SK-N-MC (cell line): Measurements from ENCODE around the gene ATRN.

Experiments used
- EZH2 ChIP-seq: fragments of 200-600 bp; sonication (generic); IDR thresholded peaks from one replicate; pipeline ENCODE4 v1.6.1; 2017; ENCODE audit warnings: antibody characterized with exemption
- POLR2AphosphoS5 ChIP-seq: IDR thresholded peaks from 2 replicates; pipeline ENCODE4 v1.6.1; 2012; ENCODE audit warnings: mild to moderate bottlenecking, low read depth, low read length, borderline replicate concordance

DNA sequence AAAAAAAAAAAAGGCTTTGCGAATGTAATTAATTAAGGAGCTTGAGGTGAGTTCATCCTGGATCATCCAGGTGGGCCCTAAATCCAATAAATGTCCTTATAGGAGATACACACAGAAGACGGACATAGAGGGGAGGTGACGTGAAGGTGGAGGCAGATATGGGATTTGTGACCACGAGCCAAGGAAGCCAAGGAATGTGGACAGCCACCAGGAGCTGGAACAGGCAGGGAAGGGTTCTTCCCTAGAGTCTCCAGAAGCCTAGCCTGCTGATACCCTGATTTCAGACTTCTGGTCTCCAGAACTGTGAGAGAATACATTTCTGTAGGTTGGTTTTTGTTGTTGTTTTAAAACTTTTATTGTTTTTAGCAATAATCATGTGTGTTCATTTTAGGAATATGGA, 6.7 kb upstream of the ATRN start:
- TF ChIP-seq EZH2 (no peak), POLR2AphosphoS5 (no peak)
